B cell (primary cell): ENCODE results near the gene DAB2IP. TPM values are rescaled to one million over a fixed set of nuclear protein-coding genes. Genes with fewer than 3 reads are reported as not detected.

ENCODE experiments used
- ATAC-seq: fragments of 200-7000 bp; cut with Tn5 transposase; one replicate; pipeline ENCODE4 v1.10.0; 2021; ENCODE audit warnings: low read depth, mild to moderate bottlenecking, moderate number of reproducible peaks, moderate library complexity
- CTCF ChIA-PET: fragments of 350-600 bp; sonication (Branson Sonifier 250); formaldehyde crosslinking; loops from one replicate; lab custom pipeline; 2021; ENCODE audit warnings: antibody characterized with exemption, inconsistent platforms; lab: Charles Lee
- POLR2A ChIA-PET: fragments of 350-600 bp; sonication (Branson Sonifier 250); formaldehyde crosslinking; loops from one replicate; lab custom pipeline; 2021; ENCODE audit warnings: antibody characterized with exemption; lab: Charles Lee
- DNase-seq: peaks from one replicate; pipeline ENCODE4 v3.0.0; 2013
- H2AFZ ChIP-seq: 2 replicates; pipeline ENCODE4 v1.6.1; 2012; ENCODE audit warnings: mild to moderate bottlenecking, low read depth, low read length; ENCODE audit not compliant: insufficient read depth, poor library complexity, severe bottlenecking
- H3K27ac ChIP-seq, 2 donors: 1 replicate in 1 of 2; 2 replicates in 1 of 2; pipeline ENCODE4 v1.5.1; 2012 to 2013; ENCODE audit warnings: low read length in 2 of 2, mild to moderate bottlenecking in 2 of 2, moderate library complexity in 1 of 2
- H3K27me3 ChIP-seq, 4 experiments: fragments of 200-600 bp in 1 of 4; sonication (generic) in 1 of 4; replicated peaks in 1 of 4; 1 replicate in 2 of 4; 2 replicates in 2 of 4; pipeline versions ENCODE4 v1.6.1 to v1.7.0; 2013 to 2016; ENCODE audit warnings: low read length in 3 of 4, mild to moderate bottlenecking in 2 of 4, mixed read lengths in 1 of 4, moderate library complexity in 1 of 4; ENCODE audit not compliant: insufficient read depth in 4 of 4, control insufficient read depth in 3 of 4; ENCODE audit errors: control extremely low read depth in 1 of 4
- H3K36me3 ChIP-seq, 2 experiments: replicated peaks in 1 of 2; 1 replicate in 1 of 2; 2 replicates in 1 of 2; pipeline versions ENCODE4 v1.6.1 to v1.7.1; 2013; ENCODE audit warnings: low read length in 1 of 2; ENCODE audit not compliant: insufficient read depth in 2 of 2, control insufficient read depth in 1 of 2; ENCODE audit errors: control extremely low read depth in 1 of 2, extremely low read depth in 1 of 2
- H3K4me1 ChIP-seq, 2 donors: fragments of 200-600 bp in 1 of 2; sonication (generic) in 1 of 2; 1 replicate in 1 of 2; 2 replicates in 1 of 2; pipeline versions ENCODE4 v1.5.1 to v1.6.1; 2013 to 2017; ENCODE audit warnings: low read length in 2 of 2; ENCODE audit not compliant: control insufficient read depth in 2 of 2, insufficient read depth in 2 of 2
- H3K4me2 ChIP-seq: replicated peaks from 2 replicates; pipeline ENCODE3; 2012; ENCODE audit warnings: mild to moderate bottlenecking, low read depth, low read length; ENCODE audit not compliant: poor library complexity, severe bottlenecking
- H3K4me3 ChIP-seq, 5 experiments: fragments of 200-600 bp in 1 of 5; sonication (generic) in 1 of 5; 1 replicate in 3 of 5; 2 replicates in 2 of 5; pipeline versions ENCODE4 v1.5.1 to v1.7.0; 2011 to 2016; ENCODE audit warnings: low read length in 4 of 5, mild to moderate bottlenecking in 4 of 5, low read depth in 2 of 5, control low read depth in 1 of 5, moderate library complexity in 1 of 5; ENCODE audit not compliant: insufficient read depth in 1 of 5; ENCODE audit errors: control extremely low read depth in 1 of 5, extremely low read depth in 1 of 5
- H3K79me2 ChIP-seq: fragments of 200-600 bp; sonication (generic); one replicate; pipeline ENCODE4 v1.6.0; 2016; ENCODE audit warnings: low read length; ENCODE audit not compliant: control insufficient read depth, insufficient read depth
- H3K9ac ChIP-seq: fragments of 200-600 bp; sonication (generic); 2 replicates; pipeline ENCODE4 v1.6.1; 2017; ENCODE audit warnings: mild to moderate bottlenecking, low read length, moderate library complexity
- H3K9me3 ChIP-seq, 3 donors: one replicate each; pipeline versions ENCODE4 v1.6.1 to v1.7.1; 2013; ENCODE audit warnings: low read length in 2 of 3; ENCODE audit not compliant: control insufficient read depth in 2 of 3, insufficient read depth in 1 of 3; ENCODE audit errors: control extremely low read depth in 1 of 3
- H4K20me1 ChIP-seq: 2 replicates; pipeline ENCODE4 v1.6.0; 2012; ENCODE audit warnings: mild to moderate bottlenecking, low read length; ENCODE audit not compliant: insufficient read depth, control insufficient read depth, poor library complexity, severe bottlenecking
- H3K27ac Mint-ChIP-seq: one replicate; pipeline ENCODE4 v1.8.0; 2021; ENCODE audit warnings: mixed read lengths
- H3K27me3 Mint-ChIP-seq: one replicate; pipeline ENCODE4 v1.8.0; 2021; ENCODE audit warnings: mixed read lengths
- H3K4me1 Mint-ChIP-seq: one replicate; pipeline ENCODE4 v1.8.0; 2021; ENCODE audit warnings: mixed read lengths
- H3K4me3 Mint-ChIP-seq: one replicate; pipeline ENCODE4 v1.8.0; 2021; ENCODE audit warnings: mixed read lengths
- H3K9me3 Mint-ChIP-seq: one replicate; pipeline ENCODE4 v1.8.0; 2022; ENCODE audit warnings: mixed read lengths; ENCODE audit not compliant: insufficient read depth
- EZH2 ChIP-seq: IDR thresholded peaks from 2 replicates; pipeline ENCODE4 v1.6.1; 2012; ENCODE audit warnings: borderline replicate concordance, low read depth, mild to moderate bottlenecking, moderate library complexity, low read length; ENCODE audit not compliant: insufficient read depth, poor library complexity, severe bottlenecking
- WGBS: methylation state at CpG from one replicate; pipeline ENCODE4 v1.1.5; 2013; ENCODE audit warnings: missing lambda C conversion rate; ENCODE audit not compliant: insufficient coverage; 5-methylcytosine and 5-hydroxymethylcytosine counted together
- intact Hi-C: fragments of 100-400 bp; cut with micrococcal nuclease; formaldehyde crosslinking; loops from one replicate; pipeline ENCODE4 v1.10.0; 2022
- polyA plus RNA-seq: library from polyadenylated mRNA; depleted of rRNA; stranded (reverse); fragments of >200 nt; gene quantifications from 2 replicates; pipeline ENCODE4 v1.2.3, GENCODE V29; 2012
- total RNA-seq, 2 donors: library from RNA; stranded (reverse); fragments of 120-200 nt in 1 of 2; gene quantifications; 1 replicate in 1 of 2; 2 replicates in 1 of 2; pipeline versions ENCODE4 v1.2.3 to v1.2.4, GENCODE V29; 2013 to 2022
- TF ChIP-seq, protein P1 (sequence below): fragments of 200-600 bp; IDR thresholded peaks from one replicate; pipeline ENCODE4 v1.8.0; 2022; ENCODE audit warnings: antibody characterized with exemption, mild to moderate bottlenecking

DAB2IP gene
- total and polyA plus RNA-seq, 2 donors (not counting 1 experiment from before 2014, with no cell fraction given): 1.1 to 3.9 TPM

DNA sequence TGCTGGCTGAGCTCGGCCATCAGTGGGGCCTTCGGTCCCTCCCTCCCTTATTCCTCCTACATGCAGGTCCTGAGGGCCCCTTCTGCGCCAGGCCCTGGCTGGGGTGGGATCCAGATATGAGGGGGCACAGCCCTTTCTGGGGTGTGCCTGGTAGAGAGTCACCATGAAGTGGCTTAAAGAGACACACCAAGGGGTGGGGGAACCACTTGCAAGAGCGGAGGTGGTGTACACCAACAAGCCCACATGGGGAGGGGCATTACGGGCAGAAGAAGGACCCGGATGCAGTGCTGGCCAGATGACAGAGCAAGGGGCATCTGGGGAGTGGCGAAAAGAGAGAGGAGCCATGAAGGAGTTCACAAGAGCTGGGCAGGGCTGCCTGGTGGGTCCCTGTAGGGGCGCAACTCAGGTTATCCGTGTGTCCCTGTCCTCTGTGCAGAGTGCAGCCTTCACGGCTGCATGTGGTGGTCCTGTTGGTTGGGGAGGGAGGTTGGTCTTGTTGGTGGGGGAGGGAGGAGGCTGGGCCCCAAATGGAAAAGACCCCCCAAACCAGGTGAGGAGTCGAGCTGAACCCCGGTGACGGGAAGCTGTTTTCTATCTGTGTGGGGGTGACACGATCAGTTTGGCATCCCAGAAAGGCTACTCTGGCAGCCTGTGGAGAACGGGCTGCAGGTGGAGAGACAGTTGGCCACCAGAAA is 158.1 kb downstream of the DAB2IP start:
- H3K9me3 ChIP-seq: peaks cover 0 to under 1% (median 0%) of the 10 kb centered on the region in 3 donors
- Mint-ChIP-seq H3K27me3 (no peaks in the 10 kb centered on the region), H3K4me1 (no peaks in the 10 kb centered on the region), H3K9me3 (peaks cover 2% of the 10 kb centered on the region), H3K4me3 (no peak overlapping the region), H3K27ac (no peak overlapping the region)
- H3K4me2 ChIP-seq: no peak overlapping the region
- intact Hi-C loops: no loop called here
- no peaks in the 10 kb centered on the region for H4K20me1 ChIP-seq
- no peak for ATAC-seq
- POLR2A ChIA-PET: no interaction called here
- H3K36me3 ChIP-seq: no peaks in the 10 kb centered on the region
- DNase-seq: no peak
- H2AFZ ChIP-seq: no peak overlapping the region
- TF ChIP-seq, protein P1, sequence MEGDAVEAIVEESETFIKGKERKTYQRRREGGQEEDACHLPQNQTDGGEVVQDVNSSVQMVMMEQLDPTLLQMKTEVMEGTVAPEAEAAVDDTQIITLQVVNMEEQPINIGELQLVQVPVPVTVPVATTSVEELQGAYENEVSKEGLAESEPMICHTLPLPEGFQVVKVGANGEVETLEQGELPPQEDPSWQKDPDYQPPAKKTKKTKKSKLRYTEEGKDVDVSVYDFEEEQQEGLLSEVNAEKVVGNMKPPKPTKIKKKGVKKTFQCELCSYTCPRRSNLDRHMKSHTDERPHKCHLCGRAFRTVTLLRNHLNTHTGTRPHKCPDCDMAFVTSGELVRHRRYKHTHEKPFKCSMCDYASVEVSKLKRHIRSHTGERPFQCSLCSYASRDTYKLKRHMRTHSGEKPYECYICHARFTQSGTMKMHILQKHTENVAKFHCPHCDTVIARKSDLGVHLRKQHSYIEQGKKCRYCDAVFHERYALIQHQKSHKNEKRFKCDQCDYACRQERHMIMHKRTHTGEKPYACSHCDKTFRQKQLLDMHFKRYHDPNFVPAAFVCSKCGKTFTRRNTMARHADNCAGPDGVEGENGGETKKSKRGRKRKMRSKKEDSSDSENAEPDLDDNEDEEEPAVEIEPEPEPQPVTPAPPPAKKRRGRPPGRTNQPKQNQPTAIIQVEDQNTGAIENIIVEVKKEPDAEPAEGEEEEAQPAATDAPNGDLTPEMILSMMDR: no peak
- TF ChIP-seq EZH2: no peak
- no peaks in the 10 kb centered on the region for H3K79me2 ChIP-seq
- no peaks in the 10 kb centered on the region for H3K27me3 ChIP-seq
- no peak overlapping the region for H3K9ac ChIP-seq
- no peaks in the 10 kb centered on the region for H3K4me1 ChIP-seq
- no peak overlapping the region for H3K27ac ChIP-seq
- no peak overlapping the region for H3K4me3 ChIP-seq
- CTCF ChIA-PET: no interaction called here
- WGBS: 91% methylated on average over 12 of the region's 15 CpGs

GRCh38 chr9:121810489-121810888 is 159.1 kb downstream of the DAB2IP start:
- POLR2A ChIA-PET: no interaction called here
- Histone ChIP-seq H3K4me2 (no peak overlapping the region), H3K27ac (no peak overlapping the region), H3K4me3 (no peak overlapping the region), H3K79me2 (no peaks in the 10 kb centered on the region), H3K9ac (no peak overlapping the region), H3K4me1 (no peaks in the 10 kb centered on the region), H3K27me3 (no peaks in the 10 kb centered on the region), H3K9me3 (no peaks in the 10 kb centered on the region), H2AFZ (no peak overlapping the region), H4K20me1 (no peaks in the 10 kb centered on the region), H3K36me3 (no peaks in the 10 kb centered on the region)
- CTCF ChIA-PET: no interaction called here
- no peak for DNase-seq
- H3K4me3 Mint-ChIP-seq: no peak overlapping the region
- no peaks in the 10 kb centered on the region for H3K9me3 Mint-ChIP-seq
- ATAC-seq: no peak
- H3K27me3 Mint-ChIP-seq: no peaks in the 10 kb centered on the region
- TF ChIP-seq, protein P1: no peak
- TF ChIP-seq EZH2: no peak
- no peak overlapping the region for H3K27ac Mint-ChIP-seq
- intact Hi-C loops: no loop called here
- H3K4me1 Mint-ChIP-seq: no peaks in the 10 kb centered on the region
- WGBS: 67% methylated on average over 1 of the region's 3 CpGs
